SJCRH30 (cell line): ENCODE measurements around the gene PIP4K2A. TPM values are rescaled to one million over a fixed set of nuclear protein-coding genes. Genes with fewer than 3 reads are reported as not detected.

Experiments used
- DNase-seq, 2 experiments: peaks; one replicate each; pipeline ENCODE4 v3.0.0-alpha.2; 2015 to 2020
- H3K27ac ChIP-seq: fragments of 250-450 bp; sonication (Bioruptor Pico); 2 replicates; pipeline ENCODE4 v1.5.1; 2020; ENCODE audit warnings: mild to moderate bottlenecking, moderate library complexity
- H3K27me3 ChIP-seq: fragments of 250-450 bp; sonication (Bioruptor Pico); 2 replicates; pipeline ENCODE4 v1.5.1; 2020; ENCODE audit warnings: mild to moderate bottlenecking, moderate library complexity
- H3K36me3 ChIP-seq: fragments of 250-450 bp; sonication (Bioruptor Pico); 2 replicates; pipeline ENCODE4 v1.5.1; 2020; ENCODE audit warnings: mild to moderate bottlenecking, moderate library complexity
- H3K4me1 ChIP-seq: fragments of 250-450 bp; sonication (Bioruptor Pico); 2 replicates; pipeline ENCODE4 v1.5.1; 2020; ENCODE audit warnings: mild to moderate bottlenecking, moderate library complexity
- H3K4me3 ChIP-seq: fragments of 250-450 bp; sonication (Bioruptor Pico); 2 replicates; pipeline ENCODE4 v1.5.1; 2020; ENCODE audit warnings: mild to moderate bottlenecking, moderate library complexity
- H3K9me3 ChIP-seq: fragments of 250-450 bp; sonication (Bioruptor Pico); replicated peaks from 2 replicates; pipeline ENCODE4 v1.5.1; 2020; ENCODE audit warnings: mild to moderate bottlenecking, moderate library complexity
- total RNA-seq: library from RNA; depleted of rRNA; stranded (reverse); fragments of >200 nt; shearing (Covaris generic); gene quantifications from 2 replicates; pipeline ENCODE4 v1.2.3, GENCODE V29; 2014

The PIP4K2A gene
- total RNA-seq, 1 experiment from 2014 or later = 27.9 TPM

GRCh38 chr10:22611425-22612115, 102.8 kb downstream of the PIP4K2A start:
- H3K27me3 ChIP-seq = no peaks in the 10 kb centered on the region
- peaks cover 2% of the 10 kb centered on the region; the same call in 1 of the 2 replicates for H3K4me1 ChIP-seq
- H3K4me3 ChIP-seq = no peak overlapping the region
- no peak for DNase-seq
- no peak overlapping the region for H3K27ac ChIP-seq
- peaks cover 4% of the 10 kb centered on the region; the same call in 1 of the 2 replicates for H3K36me3 ChIP-seq
- no peaks in the 10 kb centered on the region for H3K9me3 ChIP-seq

GRCh38 chr10:22610610-22611009, 103.8 kb downstream of the PIP4K2A start:
- H3K27ac ChIP-seq = no peak overlapping the region
- no peaks in the 10 kb centered on the region for H3K27me3 ChIP-seq
- H3K9me3 ChIP-seq = no peaks in the 10 kb centered on the region
- H3K4me3 ChIP-seq = no peak overlapping the region
- H3K36me3 ChIP-seq = peaks cover 5% of the 10 kb centered on the region; the same call in 1 of the 2 replicates
- no peak for DNase-seq
- peaks cover 5% of the 10 kb centered on the region; the same call in 1 of the 2 replicates for H3K4me1 ChIP-seq

- Histone ChIP-seq H3K4me3 (no peak overlapping the region), H3K27me3 (no peaks in the 10 kb centered on the region), H3K36me3 (peaks cover 5% of the 10 kb centered on the region; the same call in 1 of the 2 replicates), H3K9me3 (no peaks in the 10 kb centered on the region), H3K4me1 (peaks cover 5% of the 10 kb centered on the region; the same call in 1 of the 2 replicates), H3K27ac (no peak overlapping the region)
- no peak for DNase-seq
Measured at GRCh38 chr10:22609719-22610465, 104.5 kb downstream of the PIP4K2A start.

- Histone ChIP-seq H3K27ac (no peak overlapping the region), H3K36me3 (peaks cover 5% of the 10 kb centered on the region; the same call in 1 of the 2 replicates), H3K4me3 (no peak overlapping the region), H3K9me3 (no peaks in the 10 kb centered on the region), H3K27me3 (no peaks in the 10 kb centered on the region), H3K4me1 (peaks cover 5% of the 10 kb centered on the region; the same call in 1 of the 2 replicates)
- DNase-seq = no peak
Measured at GRCh38 chr10:22609251-22609650, 105.1 kb downstream of the PIP4K2A start.

GRCh38 chr10:22607261-22607660, 107.1 kb downstream of the PIP4K2A start:
- peaks cover 3% of the 10 kb centered on the region; the same call in 1 of the 2 replicates for H3K9me3 ChIP-seq
- no peak for DNase-seq
- peaks cover 5% of the 10 kb centered on the region; the same call in 1 of the 2 replicates for H3K36me3 ChIP-seq
- no peak overlapping the region for H3K4me3 ChIP-seq
- no peak overlapping the region for H3K27ac ChIP-seq
- H3K4me1 ChIP-seq = peaks cover 5% of the 10 kb centered on the region; the same call in 1 of the 2 replicates
- no peaks in the 10 kb centered on the region for H3K27me3 ChIP-seq

GRCh38 chr10:22606164-22606614, 108.2 kb downstream of the PIP4K2A start:
- peaks cover 3% of the 10 kb centered on the region; the same call in 1 of the 2 replicates for H3K9me3 ChIP-seq
- H3K27ac ChIP-seq = no peak overlapping the region
- no peaks in the 10 kb centered on the region for H3K27me3 ChIP-seq
- DNase-seq = peak; percentile 44 to 45
- no peak overlapping the region for H3K4me3 ChIP-seq
- H3K4me1 ChIP-seq = peaks cover 5% of the 10 kb centered on the region; the same call in 1 of the 2 replicates
- H3K36me3 ChIP-seq = peaks cover 5% of the 10 kb centered on the region; the same call in 1 of the 2 replicates

GRCh38 chr10:22605168-22605567, 109.2 kb downstream of the PIP4K2A start:
- H3K36me3 ChIP-seq = peaks cover 5% of the 10 kb centered on the region; the same call in 1 of the 2 replicates
- H3K4me1 ChIP-seq = peaks cover 5% of the 10 kb centered on the region; the same call in 1 of the 2 replicates
- peaks cover 3% of the 10 kb centered on the region for H3K9me3 ChIP-seq
- no peak overlapping the region for H3K4me3 ChIP-seq
- H3K27me3 ChIP-seq = no peaks in the 10 kb centered on the region
- H3K27ac ChIP-seq = no peak overlapping the region
- DNase-seq = no peak

- DNase-seq = no peak
- peaks cover 5% of the 10 kb centered on the region; the same call in 1 of the 2 replicates for H3K36me3 ChIP-seq
- no peaks in the 10 kb centered on the region for H3K27me3 ChIP-seq
- peaks cover 3% of the 10 kb centered on the region for H3K9me3 ChIP-seq
- peaks cover 5% of the 10 kb centered on the region; the same call in 1 of the 2 replicates for H3K4me1 ChIP-seq
- no peak overlapping the region for H3K4me3 ChIP-seq
- no peak overlapping the region for H3K27ac ChIP-seq
Measured at GRCh38 chr10:22604344-22605126, 109.8 kb downstream of the PIP4K2A start.

GRCh38 chr10:22603581-22603980, 110.8 kb downstream of the PIP4K2A start:
- H3K36me3 ChIP-seq = 0 out of 2 replicates have a peak, but pooled peaks cover 5% of the 10 kb centered on the region
- H3K27me3 ChIP-seq = no peaks in the 10 kb centered on the region
- H3K27ac ChIP-seq = no peak overlapping the region
- H3K4me1 ChIP-seq = peaks cover 5% of the 10 kb centered on the region; the same call in 1 of the 2 replicates
- H3K9me3 ChIP-seq = peaks cover 3% of the 10 kb centered on the region
- no peak overlapping the region for H3K4me3 ChIP-seq
- no peak for DNase-seq

GRCh38 chr10:22601618-22602017, 112.8 kb downstream of the PIP4K2A start:
- Histone ChIP-seq H3K4me3 (no peak overlapping the region), H3K27ac (no peak overlapping the region), H3K27me3 (no peaks in the 10 kb centered on the region), H3K36me3 (peaks cover 6% of the 10 kb centered on the region; the same call in 1 of the 2 replicates), H3K9me3 (peaks cover 3% of the 10 kb centered on the region), H3K4me1 (peaks cover 3% of the 10 kb centered on the region; the same call in 1 of the 2 replicates)
- no peak for DNase-seq

- Histone ChIP-seq H3K4me3 (no peak overlapping the region), H3K27me3 (no peaks in the 10 kb centered on the region), H3K36me3 (peaks cover 6% of the 10 kb centered on the region), H3K9me3 (peaks cover 3% of the 10 kb centered on the region), H3K27ac (no peak overlapping the region), H3K4me1 (no peaks in the 10 kb centered on the region)
- no peak for DNase-seq
Measured at GRCh38 chr10:22599636-22600228, 114.6 kb downstream of the PIP4K2A start.

- DNase-seq = no peak
- Histone ChIP-seq H3K4me3 (no peak overlapping the region), H3K27ac (no peak overlapping the region), H3K4me1 (no peaks in the 10 kb centered on the region), H3K9me3 (peaks cover 3% of the 10 kb centered on the region), H3K36me3 (peaks cover 6% of the 10 kb centered on the region), H3K27me3 (no peaks in the 10 kb centered on the region)
Measured at GRCh38 chr10:22599048-22599561, 115.3 kb downstream of the PIP4K2A start.

GRCh38 chr10:22598478-22598877, 115.9 kb downstream of the PIP4K2A start:
- no peak overlapping the region for H3K27ac ChIP-seq
- no peaks in the 10 kb centered on the region for H3K27me3 ChIP-seq
- H3K9me3 ChIP-seq = no peaks in the 10 kb centered on the region; the same call in 1 of the 2 replicates
- no peak overlapping the region for H3K4me3 ChIP-seq
- H3K4me1 ChIP-seq = no peaks in the 10 kb centered on the region
- peaks cover 6% of the 10 kb centered on the region for H3K36me3 ChIP-seq
- no peak for DNase-seq

- H3K27ac ChIP-seq = no peak overlapping the region
- H3K4me3 ChIP-seq = no peak overlapping the region
- no peaks in the 10 kb centered on the region; the same call in 1 of the 2 replicates for H3K9me3 ChIP-seq
- H3K27me3 ChIP-seq = no peaks in the 10 kb centered on the region
- H3K36me3 ChIP-seq = peaks cover 6% of the 10 kb centered on the region
- DNase-seq = no peak
- H3K4me1 ChIP-seq = no peaks in the 10 kb centered on the region
Measured at GRCh38 chr10:22597138-22597537, 117.2 kb downstream of the PIP4K2A start.
